HG03064 (cell line): Measurements from ENCODE around the gene PEX6.

Experiments used
- ATAC-seq: cut with Tn5 transposase; IDR thresholded peaks from one replicate; pipeline ENCODE4 v1.9.1; 2021; ENCODE audit warnings: low read depth; ENCODE audit not compliant: unreplicated experiment

Gene PEX6

GRCh38 chr6:42938987-42939809 lies 39.8 kb downstream of the PEX6 start:
- ATAC-seq: no peak

- no peak for ATAC-seq
Observed at GRCh38 chr6:42938428-42938796, 40.6 kb downstream of the PEX6 start.

GRCh38 chr6:42937548-42938427 lies 41.2 kb downstream of the PEX6 start:
- no peak for ATAC-seq

GRCh38 chr6:42936398-42936797 lies 42.6 kb downstream of the PEX6 start:
- no peak for ATAC-seq

GRCh38 chr6:42935322-42935721 lies 43.7 kb downstream of the PEX6 start:
- ATAC-seq: no peak

GRCh38 chr6:42933205-42933604 lies 45.8 kb downstream of the PEX6 start:
- no peak for ATAC-seq

GRCh38 chr6:42932412-42932811 lies 46.6 kb downstream of the PEX6 start:
- no peak for ATAC-seq

- peak; percentile 51 for ATAC-seq
Observed at GRCh38 chr6:42929821-42930360, 49.1 kb downstream of the PEX6 start.

- ATAC-seq: peak; percentile 58
Observed at GRCh38 chr6:42928986-42929820, 49.8 kb downstream of the PEX6 start, which contains the start of gene CNPY3. Gene CNPY3, plus strand, starts transcription at chr6:42929480. Its CDS starts 91 bp downstream, at chr6:42929571.

- ATAC-seq: no peak
Observed at GRCh38 chr6:42925248-42925857, 53.6 kb downstream of the PEX6 start.

GRCh38 chr6:42923666-42924065 lies 55.3 kb downstream of the PEX6 start:
- no peak for ATAC-seq

- no peak for ATAC-seq
Observed at GRCh38 chr6:42921801-42922200, 57.2 kb downstream of the PEX6 start.

GRCh38 chr6:42916288-42916687 lies 62.7 kb downstream of the PEX6 start:
- no peak for ATAC-seq

GRCh38 chr6:42915732-42916131 lies 63.2 kb downstream of the PEX6 start, which contains the start of gene PTCRA:
Gene PTCRA, plus strand, starts transcription at chr6:42916053. Its CDS starts 17 bp downstream, at chr6:42916070.
- no peak for ATAC-seq

- ATAC-seq: no peak
Observed at GRCh38 chr6:42914546-42914945, 64.4 kb downstream of the PEX6 start.
